PC-3 (cell line): ENCODE measurements around the gene PRM3. TPM values are rescaled to one million over a fixed set of nuclear protein-coding genes. Genes with fewer than 3 reads are reported as not detected.

Source experiments
- ATAC-seq: fragments of 200-7000 bp; cut with Tn5 transposase; 2 replicates; pipeline ENCODE4 v1.9.1; 2020; ENCODE audit warnings: mild to moderate bottlenecking, moderate library complexity
- BruUV-seq: library from RNA; stranded (reverse); fragments of 400-500 nt; replicated peaks from 2 replicates; lab custom pipeline; 2021; lab: Mats Ljungman, UMichigan
- CTCF ChIA-PET: fragments of 300-600 bp; sonication (Branson Sonifier 250); formaldehyde crosslinking; loops from one replicate; lab custom pipeline; 2022; ENCODE audit warnings: antibody characterized with exemption; lab: Charles Lee
- POLR2A ChIA-PET: fragments of 300-600 bp; sonication (Branson Sonifier 250); formaldehyde crosslinking; loops from one replicate; lab custom pipeline; 2022; ENCODE audit warnings: antibody characterized with exemption; ENCODE audit not compliant: unreplicated experiment; lab: Charles Lee
- DNase-seq: peaks from one replicate; pipeline ENCODE4 v3.0.0-alpha.2; 2015
- H2AFZ ChIP-seq: fragments of 300-600 bp; sonication (generic); 2 replicates; pipeline ENCODE4 v1.6.0; 2016; ENCODE audit warnings: antibody characterized with exemption, low read length
- H3F3A ChIP-seq: fragments of 300-600 bp; sonication (generic); one replicate; pipeline ENCODE4 v1.6.0; 2017; ENCODE audit warnings: antibody characterized with exemption, low read length, control low read depth, mild to moderate bottlenecking; ENCODE audit not compliant: unreplicated experiment
- H3K27ac ChIP-seq: fragments of 300-600 bp; sonication (generic); 2 replicates; pipeline ENCODE4 v1.5.1; 2016; ENCODE audit warnings: mild to moderate bottlenecking, low read length
- H3K27me3 ChIP-seq: fragments of 300-600 bp; sonication (generic); 2 replicates; pipeline ENCODE4 v1.6.1; 2016; ENCODE audit warnings: low read length, mixed read lengths
- H3K36me3 ChIP-seq: fragments of 300-600 bp; sonication (generic); 2 replicates; pipeline ENCODE4 v1.6.1; 2016; ENCODE audit warnings: low read depth, mixed run types, low read length, mixed read lengths
- H3K4me1 ChIP-seq: fragments of 300-600 bp; sonication (generic); 2 replicates; pipeline ENCODE4 v1.5.1; 2016; ENCODE audit warnings: low read length; ENCODE audit not compliant: insufficient read depth
- H3K4me2 ChIP-seq: fragments of 300-600 bp; sonication (generic); 2 replicates; pipeline ENCODE4 v1.6.0; 2016; ENCODE audit warnings: low read length
- H3K4me3 ChIP-seq: fragments of 300-600 bp; sonication (generic); 2 replicates; pipeline ENCODE4 v1.5.1; 2016; ENCODE audit warnings: mild to moderate bottlenecking, low read length, mixed read lengths
- H3K79me2 ChIP-seq: fragments of 300-600 bp; sonication (generic); 2 replicates; pipeline ENCODE4 v1.6.1; 2017; ENCODE audit warnings: low read length, mixed read lengths
- H3K9ac ChIP-seq: fragments of 300-600 bp; sonication (generic); 2 replicates; pipeline ENCODE4 v1.6.0; 2016; ENCODE audit warnings: mild to moderate bottlenecking, low read length
- H3K9me2 ChIP-seq: fragments of 300-600 bp; sonication (generic); replicated peaks from 2 replicates; pipeline ENCODE4 v1.6.1; 2016; ENCODE audit warnings: mixed run types, low read length, mixed read lengths
- H3K9me3 ChIP-seq: fragments of 300-600 bp; sonication (generic); 2 replicates; pipeline ENCODE4 v1.6.1; 2016; ENCODE audit warnings: low read length, mixed read lengths
- H4K20me1 ChIP-seq: fragments of 300-600 bp; sonication (generic); 2 replicates; pipeline ENCODE4 v1.6.1; 2016; ENCODE audit warnings: low read length, mixed read lengths
- EZH2 ChIP-seq: fragments of 300-600 bp; sonication (generic); IDR thresholded peaks from one replicate; pipeline ENCODE4 v1.6.1; 2017; ENCODE audit warnings: antibody characterized with exemption, mild to moderate bottlenecking, low read length; ENCODE audit not compliant: unreplicated experiment
- EZH2phosphoT487 ChIP-seq: fragments of 300-600 bp; sonication (generic); IDR thresholded peaks from 2 replicates; pipeline ENCODE4 v1.6.1; 2018; ENCODE audit warnings: mild to moderate bottlenecking, antibody characterized with exemption, low read length, borderline replicate concordance
- intact Hi-C: fragments of 100-400 bp; cut with micrococcal nuclease; formaldehyde crosslinking; loops from 2 replicates; pipeline ENCODE4 v1.9.0; 2023
- total RNA-seq: library from RNA; depleted of rRNA; stranded (reverse); fragments of >200 nt; gene quantifications from 2 replicates; pipeline ENCODE4 v1.2.3, GENCODE V29; 2014
- TF ChIP-seq, protein P1 (sequence below): fragments of 300-600 bp; sonication (generic); conservative IDR thresholded peaks from 2 replicates; pipeline ENCODE4 v1.5.1; 2017; ENCODE audit warnings: antibody characterized with exemption, low read depth, mild to moderate bottlenecking, low read length

Gene PRM3
- total RNA-seq, 1 experiment from 2014 or later: not detected

GRCh38 chr16:11253995-11254912 lies 19.2 kb downstream of the PRM3 start:
- H2AFZ ChIP-seq: no peak overlapping the region
- no peaks in the 10 kb centered on the region for H3K9me3 ChIP-seq
- no peak for DNase-seq
- H3K27ac ChIP-seq: no peak overlapping the region
- H3K9ac ChIP-seq: peak overlapping the region; percentile 74
- TF ChIP-seq, protein P1, sequence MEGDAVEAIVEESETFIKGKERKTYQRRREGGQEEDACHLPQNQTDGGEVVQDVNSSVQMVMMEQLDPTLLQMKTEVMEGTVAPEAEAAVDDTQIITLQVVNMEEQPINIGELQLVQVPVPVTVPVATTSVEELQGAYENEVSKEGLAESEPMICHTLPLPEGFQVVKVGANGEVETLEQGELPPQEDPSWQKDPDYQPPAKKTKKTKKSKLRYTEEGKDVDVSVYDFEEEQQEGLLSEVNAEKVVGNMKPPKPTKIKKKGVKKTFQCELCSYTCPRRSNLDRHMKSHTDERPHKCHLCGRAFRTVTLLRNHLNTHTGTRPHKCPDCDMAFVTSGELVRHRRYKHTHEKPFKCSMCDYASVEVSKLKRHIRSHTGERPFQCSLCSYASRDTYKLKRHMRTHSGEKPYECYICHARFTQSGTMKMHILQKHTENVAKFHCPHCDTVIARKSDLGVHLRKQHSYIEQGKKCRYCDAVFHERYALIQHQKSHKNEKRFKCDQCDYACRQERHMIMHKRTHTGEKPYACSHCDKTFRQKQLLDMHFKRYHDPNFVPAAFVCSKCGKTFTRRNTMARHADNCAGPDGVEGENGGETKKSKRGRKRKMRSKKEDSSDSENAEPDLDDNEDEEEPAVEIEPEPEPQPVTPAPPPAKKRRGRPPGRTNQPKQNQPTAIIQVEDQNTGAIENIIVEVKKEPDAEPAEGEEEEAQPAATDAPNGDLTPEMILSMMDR: no peak
- TF ChIP-seq EZH2phosphoT487 (no peak), EZH2 (no peak)
- H3K4me1 ChIP-seq: peaks cover 21% of the 10 kb centered on the region
- peak overlapping the region; percentile 98 for H3K4me2 ChIP-seq
- H3K27me3 ChIP-seq: no peaks in the 10 kb centered on the region
- no peaks in the 10 kb centered on the region for H3K36me3 ChIP-seq
- no peak for ATAC-seq
- peaks cover 26% of the 10 kb centered on the region for H3K79me2 ChIP-seq
- no peaks in the 10 kb centered on the region for H3K9me2 ChIP-seq
- H3K4me3 ChIP-seq: peak overlapping the region; percentile 82
- BruUV-seq: TSS peak; percentile 53
- peaks cover 22% of the 10 kb centered on the region for H4K20me1 ChIP-seq
- CTCF ChIA-PET: interaction anchor here (0.6 to 2.5 kb wide), 5 partner anchors 69 to 283 kb away, joined by 3 to 25 read pairs (median 3); no protein-coding TSS in a partner anchor
- intact Hi-C loops: loop anchor here (10.0 kb wide), 1 partner anchor 119 kb away; no protein-coding TSS in a partner anchor
- POLR2A ChIA-PET: interaction anchor here (0.6 to 0.7 kb wide), 2 partner anchors 27 to 112 kb away, joined by 4 to 6 read pairs; no protein-coding TSS in a partner anchor
- no peaks in the 10 kb centered on the region for H3F3A ChIP-seq

DNA sequence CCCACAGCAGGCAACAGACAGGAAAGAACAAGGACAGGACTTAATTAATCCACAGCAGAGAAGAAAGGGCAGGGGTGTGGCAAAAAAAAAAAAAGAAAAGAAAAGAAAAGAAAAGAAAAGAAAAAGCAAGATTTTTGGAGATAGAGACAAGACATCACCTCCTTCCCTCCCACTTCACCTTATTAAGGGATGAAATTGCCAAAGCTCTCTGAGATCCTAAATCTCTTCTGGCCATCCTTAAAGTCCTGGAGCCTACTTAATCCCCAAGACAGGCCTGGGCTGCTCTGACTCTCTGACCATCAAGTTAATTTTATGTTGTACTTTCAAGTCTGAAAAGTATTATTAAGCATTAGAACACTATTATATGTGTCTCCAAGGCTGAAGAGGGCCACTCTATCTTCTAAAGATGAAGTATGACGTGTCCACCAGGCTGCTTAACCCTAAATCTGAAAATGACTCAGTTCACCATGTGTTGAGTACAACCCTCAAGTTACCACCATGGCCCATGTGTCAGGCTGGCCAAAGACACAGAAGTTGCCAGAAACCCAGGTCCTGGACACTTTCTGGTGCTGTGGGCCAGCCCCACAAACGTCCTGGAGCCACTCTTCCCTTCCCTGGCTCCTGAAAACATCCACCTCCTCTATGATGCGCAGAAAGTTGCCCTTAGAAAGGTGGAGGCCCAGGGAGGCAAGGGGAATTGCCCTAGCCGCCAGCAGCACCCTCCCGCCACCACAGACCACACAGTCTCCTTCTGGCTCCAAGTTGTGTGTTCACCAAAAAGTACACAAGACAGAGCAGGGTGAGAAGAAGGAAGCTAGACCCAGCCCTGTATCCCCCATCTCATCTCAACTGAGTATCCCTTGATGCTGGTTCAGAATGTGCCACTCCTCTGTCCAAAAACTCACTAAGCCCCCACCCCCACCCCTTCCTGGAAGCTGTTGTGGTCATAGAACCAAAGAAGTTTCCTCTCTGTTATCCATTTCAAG lies 20.1 kb downstream of the PRM3 start:
- CTCF ChIA-PET: no interaction called here
- ATAC-seq (no peak), DNase-seq (no peak)
- peaks cover 26% of the 10 kb centered on the region for H3K79me2 ChIP-seq
- peaks cover 21% of the 10 kb centered on the region for H3K4me1 ChIP-seq
- TF ChIP-seq EZH2phosphoT487 (no peak), EZH2 (no peak)
- TF ChIP-seq, protein P1: no peak
- no peak overlapping the region for H3K9ac ChIP-seq
- H3K27me3 ChIP-seq: no peaks in the 10 kb centered on the region
- no peak overlapping the region for H2AFZ ChIP-seq
- H3K9me3 ChIP-seq: no peaks in the 10 kb centered on the region
- H3K9me2 ChIP-seq: no peaks in the 10 kb centered on the region
- H3K4me3 ChIP-seq: peak overlapping the region; percentile 82; the same call in 1 of the 2 replicates
- intact Hi-C loops: loop anchor here (10.0 kb wide), 1 partner anchor 119 kb away; no protein-coding TSS in a partner anchor
- H3K4me2 ChIP-seq: peak overlapping the region; percentile 98
- no TSS peak for BruUV-seq
- H3K27ac ChIP-seq: no peak overlapping the region
- no peaks in the 10 kb centered on the region for H3K36me3 ChIP-seq
- peaks cover 22% of the 10 kb centered on the region for H4K20me1 ChIP-seq
- H3F3A ChIP-seq: no peaks in the 10 kb centered on the region
- POLR2A ChIA-PET: no interaction called here
